HepG2 (cell line): Measurements from ENCODE around the gene YIPF1. TPM values are rescaled to one million over a fixed set of nuclear protein-coding genes. Genes with fewer than 3 reads are reported as not detected.

Experiments
- AHR ChIP-seq: IDR thresholded peaks from 2 replicates; pipeline ENCODE4 v1.6.1; 2018; ENCODE audit warnings: missing genetic modification reagents, missing compliant biosample characterization
- CERS6 ChIP-seq: sonication (generic); formaldehyde crosslinking; IDR thresholded peaks from 2 replicates; pipeline ENCODE4 v1.5.0; 2020; ENCODE audit warnings: missing genetic modification reagents
- CHD4 ChIP-seq: fragments of 200-600 bp; sonication (generic); IDR thresholded peaks from 2 replicates; pipeline ENCODE4 v1.7.0; 2017; ENCODE audit warnings: mild to moderate bottlenecking, low read length, borderline replicate concordance
- MIER3 ChIP-seq: IDR thresholded peaks from 2 replicates; pipeline ENCODE4 v1.6.1; 2016; ENCODE audit warnings: missing compliant biosample characterization, borderline replicate concordance
- MTA1 ChIP-seq: sonication (generic); formaldehyde crosslinking; IDR thresholded peaks from 2 replicates; pipeline ENCODE4 v1.4.0; 2020; ENCODE audit warnings: missing genetic modification reagents, mild to moderate bottlenecking, borderline replicate concordance
- MYNN ChIP-seq: sonication (generic); formaldehyde crosslinking; IDR thresholded peaks from 2 replicates; pipeline ENCODE4 v1.4.0; 2020; ENCODE audit warnings: mild to moderate bottlenecking, low read depth, missing genetic modification reagents
- NCOA2 ChIP-seq: sonication (generic); formaldehyde crosslinking; IDR thresholded peaks from 2 replicates; pipeline ENCODE4 v1.8.0; 2022; ENCODE audit warnings: inconsistent platforms
- SAFB2 ChIP-seq: sonication (generic); formaldehyde crosslinking; IDR thresholded peaks from 2 replicates; pipeline ENCODE4 v1.5.1; 2020; ENCODE audit warnings: missing genetic modification reagents, low read depth, mild to moderate bottlenecking, borderline replicate concordance
- ZNF337 ChIP-seq: sonication (generic); formaldehyde crosslinking; IDR thresholded peaks from 2 replicates; pipeline ENCODE4 v1.5.1; 2020; ENCODE audit warnings: missing genetic modification reagents, low read depth, mild to moderate bottlenecking, borderline replicate concordance
- ZNF383 ChIP-seq: sonication (generic); formaldehyde crosslinking; IDR thresholded peaks from 2 replicates; pipeline ENCODE4 v1.4.0; 2020; ENCODE audit warnings: missing genetic modification reagents, mild to moderate bottlenecking, borderline replicate concordance
- ZNF577 ChIP-seq: sonication (generic); formaldehyde crosslinking; IDR thresholded peaks from 2 replicates; pipeline ENCODE4 v1.4.0; 2020; ENCODE audit warnings: mild to moderate bottlenecking, low read depth, missing genetic modification reagents, borderline replicate concordance
- ZNF616 ChIP-seq: sonication (generic); formaldehyde crosslinking; IDR thresholded peaks from 2 replicates; pipeline ENCODE4 v1.5.0; 2020; ENCODE audit warnings: low read depth, mild to moderate bottlenecking, missing genetic modification reagents
- ZNF782 ChIP-seq: sonication (generic); formaldehyde crosslinking; IDR thresholded peaks from 2 replicates; pipeline ENCODE4 v1.4.0; 2020; ENCODE audit warnings: missing genetic modification reagents, mild to moderate bottlenecking, borderline replicate concordance
- ZSCAN9 ChIP-seq: IDR thresholded peaks from 2 replicates; pipeline ENCODE4 v1.6.1; 2016; ENCODE audit warnings: borderline replicate concordance
- polyA plus RNA-seq, 8 experiments: library from polyadenylated mRNA; depleted of rRNA in 3 of 8; stranded (reverse) in 7 of 8; unstranded in 1 of 8; fragments of >200 nt; fragmentation: Illumina TruSeq in 4 of 8; extraction: Trizol in 4 of 8; gene quantifications; 2 replicates each; pipeline versions ENCODE4 v1.2.1 to v1.2.3, GENCODE V29; 2011 to 2016; ENCODE audit warnings: low read depth in 4 of 8, missing spikeins in 1 of 8, mixed read lengths in 1 of 8; ENCODE audit not compliant: insufficient read depth in 1 of 8
- total RNA-seq, 5 experiments: library from RNA; depleted of rRNA; stranded (reverse); fragments of >200 nt; fragmentation: Illumina TruSeq; extraction: Trizol; gene quantifications; 2 replicates each; pipeline ENCODE4 v1.2.3, GENCODE V29; 2016; ENCODE audit warnings: low read depth in 1 of 5
- TF ChIP-seq, protein P1 (sequence below): sonication (generic); formaldehyde crosslinking; IDR thresholded peaks from 2 replicates; pipeline ENCODE4 v1.4.0; 2020; ENCODE audit warnings: mild to moderate bottlenecking, missing genetic modification reagents, borderline replicate concordance
- TF ChIP-seq, protein P2 (sequence below): sonication (generic); formaldehyde crosslinking; IDR thresholded peaks from 2 replicates; pipeline ENCODE4 v1.8.0; 2022; ENCODE audit warnings: missing genetic modification reagents, low read depth, mild to moderate bottlenecking, borderline replicate concordance
- TF ChIP-seq, protein P3 (sequence below): sonication (generic); formaldehyde crosslinking; IDR thresholded peaks from 2 replicates; pipeline ENCODE4 v1.4.0; 2020; ENCODE audit warnings: missing genetic modification reagents, mild to moderate bottlenecking, borderline replicate concordance
- TF ChIP-seq, protein P4 (sequence below): sonication (generic); formaldehyde crosslinking; conservative IDR thresholded peaks from 2 replicates; pipeline ENCODE4 v1.8.0; 2022; ENCODE audit warnings: low read depth, missing genetic modification reagents

Gene YIPF1
- total and polyA plus RNA-seq, 2 of the 13 experiments (the other 11 are each of a cell fraction or from before 2014, with no cell fraction given) = 21.1 to 31.9 TPM

DNA sequence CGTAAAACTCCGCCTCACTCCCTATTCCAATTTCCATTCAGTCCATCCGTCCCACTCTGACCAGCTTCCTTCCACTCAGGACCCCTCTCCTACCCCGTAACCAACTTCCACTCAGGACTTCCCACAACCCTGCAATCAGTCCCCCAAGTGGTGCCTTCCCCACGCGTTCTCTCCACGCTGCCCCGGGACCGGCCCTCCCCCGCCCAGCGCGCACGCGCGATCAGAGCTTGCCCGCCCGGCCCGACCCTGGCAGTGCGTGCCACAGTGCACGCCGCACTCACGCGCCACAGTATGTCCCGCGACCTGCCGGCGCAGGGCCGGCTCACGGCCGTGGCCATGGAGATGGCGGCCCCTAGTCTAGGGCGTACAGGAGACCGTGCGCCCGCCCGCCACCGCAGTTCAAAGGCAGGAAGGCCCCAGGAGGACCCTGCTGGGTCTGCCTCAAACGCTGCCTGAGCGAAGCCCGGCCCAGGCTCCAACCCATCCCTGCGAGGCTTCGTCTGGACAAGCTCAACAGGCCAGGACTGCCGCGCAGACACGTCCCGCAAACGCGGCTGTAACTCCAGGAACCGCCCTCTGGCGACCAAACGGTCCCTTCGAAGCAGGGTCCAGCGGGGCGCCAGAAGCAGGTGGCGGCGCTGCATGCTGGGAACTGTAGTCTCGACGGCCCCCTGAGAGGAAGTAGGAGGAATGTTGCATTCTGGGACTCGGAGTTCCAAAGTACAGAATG, 51.5 kb downstream of the YIPF1 start, which contains the start of gene NDC1 (continued):
- TF ChIP-seq, protein P1, sequence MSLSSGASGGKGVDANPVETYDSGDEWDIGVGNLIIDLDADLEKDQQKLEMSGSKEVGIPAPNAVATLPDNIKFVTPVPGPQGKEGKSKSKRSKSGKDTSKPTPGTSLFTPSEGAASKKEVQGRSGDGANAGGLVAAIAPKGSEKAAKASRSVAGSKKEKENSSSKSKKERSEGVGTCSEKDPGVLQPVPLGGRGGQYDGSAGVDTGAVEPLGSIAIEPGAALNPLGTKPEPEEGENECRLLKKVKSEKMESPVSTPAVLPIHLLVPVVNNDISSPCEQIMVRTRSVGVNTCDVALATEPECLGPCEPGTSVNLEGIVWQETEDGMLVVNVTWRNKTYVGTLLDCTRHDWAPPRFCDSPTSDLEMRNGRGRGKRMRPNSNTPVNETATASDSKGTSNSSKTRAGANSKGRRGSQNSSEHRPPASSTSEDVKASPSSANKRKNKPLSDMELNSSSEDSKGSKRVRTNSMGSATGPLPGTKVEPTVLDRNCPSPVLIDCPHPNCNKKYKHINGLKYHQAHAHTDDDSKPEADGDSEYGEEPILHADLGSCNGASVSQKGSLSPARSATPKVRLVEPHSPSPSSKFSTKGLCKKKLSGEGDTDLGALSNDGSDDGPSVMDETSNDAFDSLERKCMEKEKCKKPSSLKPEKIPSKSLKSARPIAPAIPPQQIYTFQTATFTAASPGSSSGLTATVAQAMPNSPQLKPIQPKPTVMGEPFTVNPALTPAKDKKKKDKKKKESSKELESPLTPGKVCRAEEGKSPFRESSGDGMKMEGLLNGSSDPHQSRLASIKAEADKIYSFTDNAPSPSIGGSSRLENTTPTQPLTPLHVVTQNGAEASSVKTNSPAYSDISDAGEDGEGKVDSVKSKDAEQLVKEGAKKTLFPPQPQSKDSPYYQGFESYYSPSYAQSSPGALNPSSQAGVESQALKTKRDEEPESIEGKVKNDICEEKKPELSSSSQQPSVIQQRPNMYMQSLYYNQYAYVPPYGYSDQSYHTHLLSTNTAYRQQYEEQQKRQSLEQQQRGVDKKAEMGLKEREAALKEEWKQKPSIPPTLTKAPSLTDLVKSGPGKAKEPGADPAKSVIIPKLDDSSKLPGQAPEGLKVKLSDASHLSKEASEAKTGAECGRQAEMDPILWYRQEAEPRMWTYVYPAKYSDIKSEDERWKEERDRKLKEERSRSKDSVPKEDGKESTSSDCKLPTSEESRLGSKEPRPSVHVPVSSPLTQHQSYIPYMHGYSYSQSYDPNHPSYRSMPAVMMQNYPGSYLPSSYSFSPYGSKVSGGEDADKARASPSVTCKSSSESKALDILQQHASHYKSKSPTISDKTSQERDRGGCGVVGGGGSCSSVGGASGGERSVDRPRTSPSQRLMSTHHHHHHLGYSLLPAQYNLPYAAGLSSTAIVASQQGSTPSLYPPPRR = peak; percentile 80
- TF ChIP-seq ZNF577 (CRISPR knock-in tag) (no peak), CHD4 (peak; percentile 29; the same call in 1 of the 2 replicates), ZSCAN9 (peak; percentile 70; the same call in 1 of the 2 replicates), ZNF616 (no peak; the same call in 1 of the 2 replicates), MTA1 (CRISPR knock-in tag) (peak; percentile 86; the same call in 1 of the 2 replicates), ZNF383 (CRISPR knock-in tag) (0 out of 2 replicates have a peak, but pooled peaks have one; percentile 53), NCOA2 (peak; percentile 62), MYNN (CRISPR knock-in tag) (no peak; the same call in 1 of the 2 replicates), ZNF337 (CRISPR knock-in tag) (peak; percentile 39; the same call in 1 of the 2 replicates), ZNF782 (CRISPR knock-in tag) (peak; percentile 51; the same call in 1 of the 2 replicates), MIER3 (peak; percentile 74; the same call in 1 of the 2 replicates), CERS6 (CRISPR knock-in tag) (peak; percentile 33; the same call in 1 of the 2 replicates), SAFB2 (CRISPR knock-in tag) (no peak; the same call in 1 of the 2 replicates), AHR (CRISPR knock-in tag) (peak; percentile 91)
- TF ChIP-seq, protein P2, sequence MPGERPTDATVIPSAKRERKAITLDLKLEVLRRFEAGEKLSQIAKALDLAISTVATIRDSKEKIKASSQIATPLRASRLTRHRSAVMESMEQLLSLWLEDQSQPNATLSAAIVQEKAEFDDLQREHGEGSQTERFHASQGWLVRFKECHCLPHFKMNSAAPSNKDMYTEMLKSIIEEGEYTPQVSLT (CRISPR knock-in tag) = no peak
- TF ChIP-seq, protein P3, sequence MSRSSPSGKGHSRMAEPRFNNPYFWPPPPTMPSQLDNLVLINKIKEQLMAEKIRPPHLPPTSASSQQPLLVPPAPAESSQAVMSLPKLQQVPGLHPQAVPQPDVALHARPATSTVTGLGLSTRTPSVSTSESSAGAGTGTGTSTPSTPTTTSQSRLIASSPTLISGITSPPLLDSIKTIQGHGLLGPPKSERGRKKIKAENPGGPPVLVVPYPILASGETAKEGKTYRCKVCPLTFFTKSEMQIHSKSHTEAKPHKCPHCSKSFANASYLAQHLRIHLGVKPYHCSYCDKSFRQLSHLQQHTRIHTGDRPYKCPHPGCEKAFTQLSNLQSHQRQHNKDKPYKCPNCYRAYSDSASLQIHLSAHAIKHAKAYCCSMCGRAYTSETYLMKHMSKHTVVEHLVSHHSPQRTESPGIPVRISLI = no peak
- TF ChIP-seq, protein P4, sequence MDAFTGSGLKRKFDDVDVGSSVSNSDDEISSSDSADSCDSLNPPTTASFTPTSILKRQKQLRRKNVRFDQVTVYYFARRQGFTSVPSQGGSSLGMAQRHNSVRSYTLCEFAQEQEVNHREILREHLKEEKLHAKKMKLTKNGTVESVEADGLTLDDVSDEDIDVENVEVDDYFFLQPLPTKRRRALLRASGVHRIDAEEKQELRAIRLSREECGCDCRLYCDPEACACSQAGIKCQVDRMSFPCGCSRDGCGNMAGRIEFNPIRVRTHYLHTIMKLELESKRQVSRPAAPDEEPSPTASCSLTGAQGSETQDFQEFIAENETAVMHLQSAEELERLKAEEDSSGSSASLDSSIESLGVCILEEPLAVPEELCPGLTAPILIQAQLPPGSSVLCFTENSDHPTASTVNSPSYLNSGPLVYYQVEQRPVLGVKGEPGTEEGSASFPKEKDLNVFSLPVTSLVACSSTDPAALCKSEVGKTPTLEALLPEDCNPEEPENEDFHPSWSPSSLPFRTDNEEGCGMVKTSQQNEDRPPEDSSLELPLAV (CRISPR knock-in tag) = no peak
